ENCODE results near the gene LINC00632.

LINC00632 gene

DNA sequence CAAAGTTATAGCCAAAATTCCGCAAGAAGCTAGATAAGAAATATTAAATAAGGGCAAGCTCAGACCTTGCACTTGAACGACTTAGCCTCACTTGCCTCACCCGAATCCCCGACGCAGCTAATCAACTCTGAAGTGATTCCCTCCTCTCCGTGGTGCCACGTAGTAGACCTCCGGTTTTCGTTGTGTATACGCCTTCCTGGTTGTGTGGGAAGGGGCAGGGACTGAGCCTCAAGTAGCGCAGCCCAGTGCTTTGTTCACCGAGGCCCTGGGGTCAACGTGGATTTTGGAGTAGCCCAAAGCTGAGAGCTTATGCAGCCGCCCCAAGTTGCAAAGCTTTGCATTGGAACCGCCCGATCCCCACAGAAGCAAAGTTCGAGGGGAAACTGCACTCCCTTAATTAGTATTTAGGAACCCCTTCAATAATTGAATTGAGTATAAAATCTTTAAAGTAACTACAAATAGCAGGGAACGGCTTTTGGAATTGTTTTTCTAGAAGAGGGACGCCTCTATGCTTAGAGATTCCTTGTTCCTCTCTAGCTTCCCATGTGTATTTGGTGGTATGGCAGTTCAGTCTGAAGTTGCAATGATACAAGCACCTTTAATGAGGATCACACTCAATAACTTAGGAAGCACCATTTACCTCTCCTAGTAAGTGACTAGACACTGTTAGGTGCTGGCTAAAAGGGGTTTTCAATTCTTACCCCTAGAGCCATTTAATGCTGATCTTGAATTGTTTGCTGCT lies 55.7 kb downstream of the LINC00632 start:
- DNase-seq (ENCODE audit: low spot score): no peak

DNA sequence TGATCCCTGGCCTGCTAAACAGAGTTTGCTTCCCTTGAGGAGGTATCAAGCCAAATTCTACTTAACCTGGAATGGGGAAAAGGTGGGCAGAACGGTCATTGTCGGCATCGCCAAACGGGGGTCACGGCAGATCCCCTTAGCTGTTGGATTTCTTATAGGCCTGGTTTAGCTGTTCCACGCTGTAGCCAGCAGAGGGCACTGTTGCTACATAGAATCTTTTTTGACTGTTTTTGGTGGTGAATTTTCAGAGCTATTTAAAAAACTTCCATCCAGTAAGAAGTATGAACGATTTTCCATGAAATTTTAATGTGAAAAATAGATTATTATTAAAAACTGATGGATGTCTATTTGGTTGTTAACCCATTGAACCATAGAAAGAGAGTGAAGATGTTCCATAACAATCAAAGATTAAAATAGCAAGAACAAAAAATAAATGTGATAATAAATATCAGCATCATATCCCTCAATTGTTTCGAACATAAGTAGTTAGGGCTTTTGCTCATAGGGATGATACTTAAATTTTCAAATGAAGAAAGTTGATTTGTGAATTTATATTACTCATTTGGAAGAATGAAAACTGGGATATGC lies 56.6 kb downstream of the LINC00632 start:
- peak; percentile 41 for DNase-seq (ENCODE audit: low spot score)

DNA sequence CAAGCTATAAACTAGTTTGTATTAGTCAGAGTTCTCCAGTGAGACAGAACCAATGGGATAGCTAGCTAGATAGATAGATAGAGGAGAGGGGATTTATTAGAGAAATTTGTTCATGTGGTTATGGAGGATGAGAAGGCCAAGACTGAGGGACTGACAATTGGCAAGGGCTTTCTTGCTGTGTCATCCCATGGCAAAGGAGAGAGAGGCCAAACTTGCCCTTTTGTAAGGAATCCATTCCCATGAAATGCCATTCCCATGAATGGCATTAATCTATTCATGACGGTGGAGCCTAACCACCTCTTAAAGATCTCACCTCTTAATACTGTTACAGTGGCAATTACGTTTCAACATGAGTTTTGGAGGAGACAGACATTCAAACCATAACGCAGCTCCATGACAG lies 58.1 kb downstream of the LINC00632 start:
- DNase-seq (ENCODE audit: low spot score): no peak

DNA sequence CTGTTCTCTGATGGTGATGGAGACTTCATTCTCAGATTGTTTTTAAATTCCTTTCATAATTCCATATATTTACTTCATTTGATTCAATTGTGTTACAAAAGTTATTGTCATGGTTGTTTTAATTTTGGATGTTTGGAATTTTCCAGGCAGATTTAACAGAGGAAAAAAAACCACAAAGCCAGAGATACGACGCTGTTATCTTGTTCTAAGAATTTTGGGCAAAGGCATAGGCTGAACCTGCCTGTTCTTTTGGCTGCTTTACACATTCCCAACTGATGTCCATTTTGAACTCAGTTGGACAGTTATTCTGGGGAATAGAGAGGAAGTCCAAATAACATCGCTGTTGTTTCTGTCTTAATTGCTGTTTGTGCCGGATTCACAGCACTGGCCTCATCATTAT lies 65.7 kb downstream of the LINC00632 start:
- no peak for DNase-seq (ENCODE audit: low spot score)

DNA sequence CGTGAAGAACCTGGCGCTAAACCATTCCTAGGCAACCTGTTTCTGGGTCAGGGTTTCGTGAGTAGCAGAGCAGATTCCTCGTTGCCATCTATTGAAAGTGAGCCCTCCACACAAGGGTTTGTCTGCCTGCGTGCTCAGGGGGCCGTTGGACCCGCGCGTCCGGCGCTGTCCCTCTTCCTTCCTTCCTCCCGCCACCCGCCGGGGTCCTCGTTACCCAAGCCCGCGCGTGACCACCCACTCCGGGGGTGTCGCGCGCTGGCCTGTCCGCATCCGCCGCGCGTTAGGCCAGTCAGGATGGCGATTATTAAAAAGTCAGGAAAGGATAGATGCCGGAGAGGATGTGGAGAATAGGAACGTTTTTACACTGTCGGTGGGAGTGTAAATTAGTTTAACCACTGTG lies 66.8 kb downstream of the LINC00632 start:
- no peak for DNase-seq (ENCODE audit: low spot score)

DNA sequence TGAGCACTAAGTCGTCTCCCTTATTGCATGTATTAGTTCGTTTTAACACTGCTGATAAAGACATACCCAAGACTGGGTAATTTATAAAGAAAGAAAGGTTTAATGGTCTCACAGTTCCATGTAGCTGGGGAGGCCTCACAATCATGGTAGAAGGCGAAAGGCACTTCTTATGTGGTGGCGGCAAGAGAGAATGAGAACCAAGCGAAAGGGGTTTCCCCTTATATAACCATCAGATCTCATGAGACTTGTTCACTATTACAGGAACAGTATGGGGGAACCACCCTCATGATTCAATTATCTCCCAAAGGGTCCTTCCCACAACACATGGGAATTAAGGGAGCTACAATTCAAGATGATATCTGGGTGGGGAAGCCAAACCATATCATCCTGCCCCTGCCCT lies 85.1 kb downstream of the LINC00632 start:
- DNase-seq (ENCODE audit: low spot score): no peak

DNA sequence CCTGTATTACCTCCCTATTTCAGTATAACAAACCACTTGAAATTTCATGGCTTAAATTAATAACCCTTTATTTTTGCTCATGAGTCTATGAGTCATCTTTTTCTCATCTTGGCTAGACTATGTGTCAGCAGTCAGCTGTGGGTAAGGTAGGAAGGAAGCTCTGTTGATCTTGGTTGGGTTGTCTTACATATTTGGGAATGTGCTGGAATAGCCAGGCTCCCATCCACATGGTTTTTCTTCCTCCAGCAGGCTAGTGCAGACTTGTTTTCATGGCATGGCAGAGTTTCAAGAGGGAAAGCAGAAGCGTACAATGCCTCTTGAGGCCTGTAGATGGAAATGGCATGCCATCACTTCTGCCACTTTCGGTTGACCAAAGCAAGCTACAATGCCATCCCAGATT lies 89.7 kb downstream of the LINC00632 start:
- no peak for DNase-seq (ENCODE audit: low spot score)

DNA sequence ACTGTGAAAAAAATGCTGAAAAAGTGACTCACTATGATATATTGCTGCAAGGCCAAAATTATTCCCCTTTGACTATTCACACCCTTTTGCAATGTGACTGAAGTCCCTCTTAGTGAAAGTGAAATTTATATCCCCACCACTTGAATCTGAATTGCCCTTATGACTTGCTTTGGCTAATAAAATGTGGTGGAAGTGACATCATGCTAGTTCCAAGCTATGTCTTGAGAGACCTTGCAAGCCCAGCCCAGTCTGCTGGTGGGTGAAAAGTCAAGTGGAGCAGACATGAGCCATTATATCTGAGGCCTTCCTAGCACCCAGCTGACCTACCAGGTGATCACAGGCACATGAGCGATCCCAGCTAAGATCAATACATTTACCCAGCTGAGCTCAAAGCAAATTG lies 94.7 kb downstream of the LINC00632 start:
- no peak for DNase-seq (ENCODE audit: low spot score)

DNA sequence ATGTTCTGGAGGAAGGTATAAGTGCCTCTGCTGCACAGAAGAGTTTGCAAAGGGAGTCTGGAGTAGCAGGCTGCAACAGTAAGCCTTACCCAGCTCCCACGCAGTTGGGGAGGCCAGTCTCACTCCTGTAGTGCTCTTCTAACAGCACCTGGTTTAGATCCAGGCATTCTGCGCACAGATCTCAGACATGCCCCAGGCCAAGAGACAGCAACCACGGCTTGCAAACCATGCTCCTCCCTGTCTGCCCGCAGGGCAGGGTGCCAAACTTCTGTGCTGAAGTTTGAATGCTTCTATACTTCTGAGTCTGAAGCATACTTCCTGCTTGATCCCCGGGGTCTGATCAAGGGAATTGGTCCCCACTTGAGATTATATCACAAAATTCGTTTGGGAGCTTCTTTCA lies 106.3 kb downstream of the LINC00632 start:
- no peak for DNase-seq (ENCODE audit: low spot score)

DNA sequence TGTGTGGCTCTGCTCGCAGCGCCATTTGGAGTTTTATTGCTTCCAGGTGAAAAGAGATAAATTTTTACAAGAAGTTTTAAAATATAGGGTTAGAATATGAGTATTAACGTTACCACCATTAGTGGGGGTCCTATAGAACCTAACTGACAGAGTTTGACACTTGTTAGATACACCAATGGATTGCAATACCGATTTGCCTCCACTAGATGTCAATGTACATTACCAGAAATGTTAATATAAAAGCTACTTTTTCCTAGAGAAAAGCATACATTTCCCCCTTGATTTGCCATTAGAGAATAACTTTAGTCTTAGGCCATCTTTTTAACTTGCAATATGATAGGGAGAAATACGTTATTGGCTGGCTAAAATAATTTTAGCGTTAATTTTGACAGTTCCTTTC lies 108.4 kb downstream of the LINC00632 start:
- no peak for DNase-seq (ENCODE audit: low spot score)

DNA sequence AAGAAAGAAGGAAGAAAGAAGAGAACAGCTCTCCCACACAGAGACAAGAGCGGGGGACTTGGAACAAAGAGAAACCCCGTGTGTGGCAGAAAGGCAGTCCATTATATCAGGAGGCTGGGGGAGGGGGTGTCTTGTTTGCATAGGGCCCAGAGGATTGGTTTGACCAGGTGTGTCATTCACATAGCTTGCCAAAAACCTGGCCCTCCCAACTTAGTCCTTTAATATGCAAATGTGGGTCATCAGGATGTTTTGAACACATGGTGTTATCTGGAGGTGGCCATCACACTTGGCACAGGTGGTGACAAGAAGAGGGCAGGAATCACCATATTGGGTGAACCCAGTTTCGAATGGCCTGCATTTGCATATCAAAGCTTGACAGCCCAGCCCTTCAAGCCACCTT lies 111.7 kb downstream of the LINC00632 start:
- no peak for DNase-seq (ENCODE audit: low spot score)

DNA sequence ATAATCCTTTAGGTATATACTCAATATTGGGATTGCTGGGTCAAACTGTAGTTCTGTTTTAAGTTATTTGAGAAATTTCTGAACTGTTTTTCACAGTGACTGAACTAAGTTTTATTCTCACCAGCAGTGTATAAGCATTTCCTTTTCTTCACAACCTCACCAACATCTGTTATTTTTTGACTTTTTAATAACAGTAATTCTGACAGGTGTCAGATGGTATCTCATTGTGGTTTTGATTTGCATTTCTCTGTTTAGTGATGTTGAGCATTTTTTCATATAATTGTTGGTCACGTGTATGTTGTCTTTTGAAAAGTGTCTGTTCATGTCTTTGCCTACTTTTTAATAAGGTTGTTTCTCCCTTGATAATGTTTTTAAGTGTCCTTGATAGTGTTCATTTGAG lies 112.6 kb downstream of the LINC00632 start:
- no peak for DNase-seq (ENCODE audit: low spot score)

DNA sequence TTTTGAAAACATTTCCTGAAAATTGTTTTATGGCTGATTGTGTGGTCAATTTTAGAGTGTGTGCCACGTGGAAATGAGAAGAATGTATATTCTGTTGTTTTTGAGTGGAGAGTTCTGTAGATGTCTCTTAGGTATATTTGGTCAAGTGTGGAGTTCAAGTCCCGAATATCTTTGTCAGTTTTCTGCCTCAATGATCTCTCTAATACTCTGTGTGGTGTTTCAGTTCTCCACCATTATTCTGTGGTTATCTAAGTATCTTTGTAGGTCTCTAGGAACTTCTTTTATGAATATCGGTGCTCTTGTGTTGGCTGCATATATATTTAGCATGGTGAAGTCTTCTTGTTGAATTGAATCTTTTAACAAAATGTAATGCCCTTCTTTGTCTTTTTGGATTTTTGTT lies 113.3 kb downstream of the LINC00632 start:
- DNase-seq (ENCODE audit: low spot score): no peak

DNA sequence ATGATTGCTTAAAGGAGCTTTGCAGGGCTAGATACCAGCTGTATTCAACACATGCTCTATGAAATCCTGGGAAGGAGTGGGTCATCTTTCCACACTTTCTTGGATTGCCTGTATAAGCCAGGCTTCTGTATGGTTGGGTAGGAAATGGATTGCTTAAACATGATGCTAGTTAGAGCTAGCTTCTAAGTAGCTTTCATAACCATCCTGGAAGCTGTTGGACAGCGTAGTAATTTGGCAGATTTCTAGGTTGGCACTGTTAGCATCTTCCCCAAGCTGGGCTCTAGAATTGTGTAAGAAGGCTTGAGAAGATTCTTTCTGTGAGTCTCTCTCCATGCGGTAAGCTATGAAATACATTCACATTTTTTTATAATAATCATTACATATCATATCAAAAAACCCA lies 127.3 kb downstream of the LINC00632 start:
- DNase-seq (ENCODE audit: low spot score): no peak
